GM19397 (cell line): Measurements from ENCODE around the gene MOBP.
"Not testable (repeated sequence)": the region's sequence is repeated elsewhere in the genome, so short reads cannot be mapped to it uniquely, and the experiment has no call there.

Source experiments
- ATAC-seq: cut with Tn5 transposase; IDR thresholded peaks from one replicate; pipeline ENCODE4 v1.9.1; 2021; ENCODE audit warnings: mild to moderate bottlenecking, moderate library complexity; ENCODE audit not compliant: unreplicated experiment

Gene MOBP, protein sequence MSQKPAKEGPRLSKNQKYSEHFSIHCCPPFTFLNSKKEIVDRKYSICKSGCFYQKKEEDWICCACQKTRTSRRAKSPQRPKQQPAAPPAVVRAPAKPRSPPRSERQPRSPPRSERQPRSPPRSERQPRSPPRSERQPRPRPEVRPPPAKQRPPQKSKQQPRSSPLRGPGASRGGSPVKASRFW

DNA sequence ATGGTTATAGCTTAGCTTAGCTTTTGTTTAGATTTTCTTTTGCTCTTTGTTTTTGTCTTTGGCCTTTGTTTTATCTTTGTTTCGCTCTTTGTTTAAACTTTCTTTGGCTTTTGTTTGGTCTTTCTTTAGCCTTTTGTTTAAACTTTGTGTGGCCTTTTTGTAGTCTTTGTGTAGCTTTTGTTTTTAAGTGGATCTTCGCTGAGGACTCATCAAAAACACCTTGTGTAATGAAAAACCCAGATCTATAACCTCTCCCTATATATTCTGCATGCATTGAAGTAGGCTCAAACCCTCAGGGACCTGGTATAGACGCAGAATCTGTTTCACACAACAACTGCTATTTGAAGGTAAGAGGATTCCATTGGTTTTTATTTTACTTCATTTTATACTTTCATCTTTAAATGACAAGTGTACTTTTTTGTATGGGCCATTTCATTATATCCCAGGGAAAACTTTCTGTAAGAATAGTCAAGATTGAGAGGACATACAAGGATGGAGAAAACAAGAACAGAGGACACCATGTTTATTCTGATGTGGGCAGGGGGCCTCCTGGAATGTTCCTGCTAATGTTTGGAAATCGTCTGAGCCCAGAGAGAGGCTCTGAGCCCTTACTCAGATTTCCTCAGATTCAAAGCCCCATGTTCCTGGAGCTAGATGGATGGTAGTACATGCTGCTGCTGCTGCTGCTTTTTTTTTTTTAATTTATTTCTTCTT lies at the start of gene MOBP:
MOBP (plus strand) TSS at position 287 of the 714 bp plus-strand sequence. CDS start 34,390 bp downstream, outside the sequence.
- ATAC-seq: no peak

DNA sequence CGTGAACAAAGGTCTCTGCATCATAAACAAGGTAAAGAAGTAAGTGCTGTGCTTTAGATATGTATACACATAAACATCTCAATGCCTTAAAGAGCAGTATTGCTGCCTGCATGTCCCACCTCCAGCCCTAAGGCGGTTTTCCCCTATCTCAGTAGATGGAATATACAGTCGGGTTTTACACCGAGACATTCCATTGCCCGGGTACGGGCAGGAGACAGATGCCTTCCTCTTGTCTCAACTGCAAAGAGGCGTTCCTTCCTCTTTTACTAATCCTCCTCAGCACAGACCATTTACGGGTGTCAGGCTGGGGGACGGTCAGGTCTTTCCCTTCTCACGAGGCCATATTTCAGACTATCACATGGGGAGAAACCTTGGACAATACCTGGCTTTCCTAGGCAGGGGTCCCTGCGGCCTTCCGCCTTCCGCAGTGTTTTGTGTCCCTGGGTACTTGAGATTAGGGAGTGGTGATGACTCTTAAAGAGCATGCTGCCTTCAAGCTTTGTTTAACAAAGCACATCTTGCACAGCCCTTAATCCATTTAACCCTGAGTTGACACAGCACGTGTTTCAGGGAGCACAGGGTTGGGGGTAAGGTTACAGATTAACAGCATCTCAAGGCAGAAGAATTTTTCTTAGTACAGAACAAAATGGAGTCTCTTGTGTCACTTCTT lies 48.8 kb upstream of the MOBP start:
- not testable (repeated sequence) for ATAC-seq

DNA sequence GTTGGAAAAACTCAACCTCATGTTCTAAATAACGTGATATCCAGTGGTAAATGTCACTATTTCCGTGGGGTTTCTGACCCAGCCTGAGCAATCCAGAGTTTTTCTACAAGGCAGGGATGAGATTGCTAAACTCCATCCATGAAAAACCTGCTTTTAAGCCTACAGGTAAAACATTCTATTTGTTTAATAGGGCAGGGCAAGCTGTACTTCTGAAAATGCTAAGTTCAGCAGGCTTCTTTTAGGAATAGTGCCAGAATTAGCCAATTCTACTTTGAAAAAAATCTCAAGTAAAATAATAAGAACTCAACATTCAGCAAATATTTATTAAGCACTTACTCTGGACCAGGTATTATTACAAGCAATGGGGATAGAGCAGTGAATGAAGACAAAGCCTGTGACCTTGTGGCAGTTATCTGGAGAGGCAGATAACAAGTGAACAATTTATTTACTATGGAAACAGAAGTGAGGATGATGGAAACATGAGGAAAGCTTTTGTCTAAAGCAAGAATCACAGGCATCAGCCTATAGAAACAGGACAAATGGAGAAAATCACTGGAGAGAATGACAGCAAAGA lies 47.7 kb upstream of the MOBP start:
- ATAC-seq: no peak

DNA sequence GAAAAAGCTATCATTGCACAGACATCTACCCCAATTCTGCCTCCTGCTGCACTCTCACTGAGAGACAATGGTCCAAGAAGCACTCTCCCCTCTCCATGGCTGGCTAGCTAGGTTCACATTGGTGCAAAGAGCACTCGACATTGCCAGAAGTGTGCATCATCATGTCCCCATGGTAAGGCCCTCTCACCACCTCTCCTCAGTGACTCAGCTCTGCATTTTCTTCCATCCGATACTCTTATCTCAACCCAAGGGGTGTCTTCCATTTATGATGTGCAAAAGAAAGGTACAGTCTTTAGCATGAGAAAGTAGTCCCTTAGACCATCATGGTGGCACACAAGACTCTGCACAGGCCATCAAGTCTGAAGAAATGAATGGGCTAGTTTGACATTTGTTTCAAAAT lies 46.9 kb upstream of the MOBP start:
- no peak for ATAC-seq

DNA sequence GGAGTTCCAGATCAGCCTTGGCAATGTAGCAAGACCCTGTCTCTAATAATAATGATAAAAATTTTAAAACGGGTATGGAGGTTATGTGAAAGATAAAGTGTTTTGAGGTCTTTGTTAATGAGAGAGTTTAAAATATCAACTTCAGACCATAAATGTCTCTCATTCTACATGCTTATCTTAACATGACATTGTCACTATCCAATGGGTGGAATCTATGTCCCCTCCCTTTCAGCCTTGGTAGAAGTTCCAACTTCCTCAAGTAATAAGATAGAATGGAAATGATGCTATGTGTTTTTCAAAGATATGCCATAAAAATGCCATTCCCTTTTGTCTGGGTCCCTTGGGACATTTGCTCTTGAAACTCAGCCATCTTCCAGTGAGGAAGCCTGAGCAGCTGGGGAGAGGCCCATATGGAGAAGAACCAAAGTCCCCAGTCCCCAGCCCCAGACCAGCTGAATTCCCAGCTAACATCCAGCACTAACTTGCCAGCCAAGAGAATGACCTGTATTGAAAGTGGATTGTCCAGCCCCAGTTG lies 44.0 kb upstream of the MOBP start:
- no peak for ATAC-seq

DNA sequence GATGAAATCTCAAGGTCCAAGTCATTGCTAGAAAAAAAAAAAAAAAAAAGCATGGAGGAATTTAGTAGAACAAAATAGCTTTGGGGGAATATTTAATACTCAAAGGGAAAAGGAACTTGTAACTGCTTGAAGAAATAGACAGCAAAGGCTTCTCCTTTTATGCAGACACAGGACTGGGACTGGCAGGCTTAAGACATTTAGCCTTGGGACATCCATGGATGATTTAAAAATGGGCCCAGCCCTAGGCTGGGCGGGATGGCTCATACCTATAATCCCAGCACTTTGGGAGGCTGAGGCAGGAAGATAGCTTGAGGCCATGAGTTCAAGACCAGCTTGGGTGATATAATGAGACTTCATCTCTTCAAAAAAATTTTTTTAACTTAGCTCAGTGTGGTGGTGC lies 41.2 kb upstream of the MOBP start:
- no peak for ATAC-seq

DNA sequence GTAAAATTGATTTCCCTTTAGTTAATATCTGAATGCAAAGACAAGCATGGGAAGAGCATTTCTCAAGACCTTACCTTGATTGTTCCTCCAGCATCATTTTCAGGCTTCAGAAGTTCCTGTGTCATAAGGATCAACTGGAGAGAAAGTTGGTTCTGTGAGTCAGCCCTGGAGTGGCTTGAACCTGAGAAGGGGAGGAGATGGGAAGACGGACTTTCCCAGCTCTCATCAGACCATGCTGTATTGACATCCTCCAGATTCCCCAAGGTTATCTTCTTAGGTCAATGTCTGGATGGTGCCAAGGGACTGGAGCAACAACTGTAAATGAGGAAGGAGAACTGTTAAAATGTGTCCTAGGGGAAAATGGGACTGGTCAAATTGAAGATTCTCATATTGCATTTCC lies 40.0 kb upstream of the MOBP start:
- no peak for ATAC-seq

DNA sequence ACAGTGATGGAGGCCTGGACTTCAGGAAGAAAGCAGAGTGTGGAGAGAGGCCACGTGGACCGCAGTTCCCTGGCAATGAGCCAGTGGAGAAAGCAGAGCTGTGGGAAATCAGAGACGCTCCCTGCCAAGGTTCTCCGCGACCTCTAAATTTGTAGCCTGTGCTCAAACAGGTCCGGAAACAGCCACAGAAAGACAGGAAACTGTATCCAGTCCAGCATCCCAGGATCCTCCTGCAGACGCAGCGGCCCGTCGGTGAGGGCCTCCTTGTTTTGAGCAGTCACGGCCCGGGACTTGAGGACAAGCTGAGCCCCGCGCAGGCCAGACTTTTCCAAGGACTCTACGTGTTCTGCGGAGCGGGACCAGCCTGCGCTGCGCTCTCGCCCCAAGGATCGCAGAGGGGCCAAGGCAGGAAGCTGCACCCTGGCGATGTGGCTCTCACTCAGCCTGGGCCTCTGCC lies 38.7 kb upstream of the MOBP start:
- ATAC-seq: no peak

DNA sequence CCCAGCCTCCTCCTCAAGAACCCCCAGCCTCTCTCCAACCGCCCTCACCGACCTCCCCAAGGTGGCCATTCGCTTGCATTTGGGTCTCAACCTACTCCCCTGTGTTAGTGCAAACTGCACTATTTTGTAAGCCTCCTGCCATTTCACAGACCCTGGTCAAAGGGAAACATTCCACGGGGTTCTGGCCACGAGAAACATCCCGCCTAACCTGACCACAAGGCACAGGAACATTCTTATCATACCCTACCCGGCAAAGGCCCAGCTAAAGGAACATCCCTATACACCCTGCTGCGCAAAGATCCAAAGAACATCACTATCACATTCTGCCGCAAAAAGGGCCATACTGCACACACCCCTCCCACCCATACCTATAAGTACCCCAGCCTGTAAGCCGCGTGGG lies 38.0 kb upstream of the MOBP start:
- no peak for ATAC-seq

DNA sequence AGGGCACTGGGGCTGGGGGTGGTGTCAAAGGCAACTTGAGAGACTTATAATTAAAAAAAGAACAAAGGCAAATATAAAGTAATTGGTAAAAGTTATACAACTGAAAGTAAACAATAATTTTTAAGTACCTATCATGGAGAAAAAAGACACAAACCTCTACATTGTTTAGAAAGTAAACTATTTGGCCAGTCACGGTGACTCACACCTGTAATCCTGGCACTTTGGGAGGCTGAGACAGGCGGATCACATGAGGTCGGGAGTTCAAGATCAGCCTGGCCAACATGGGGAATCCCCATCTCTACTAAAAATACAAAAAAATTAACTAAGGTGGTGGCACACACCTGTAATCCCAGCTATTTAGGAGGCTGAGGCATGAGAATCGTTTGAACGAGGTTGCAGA lies 35.1 kb upstream of the MOBP start:
- ATAC-seq: no peak

DNA sequence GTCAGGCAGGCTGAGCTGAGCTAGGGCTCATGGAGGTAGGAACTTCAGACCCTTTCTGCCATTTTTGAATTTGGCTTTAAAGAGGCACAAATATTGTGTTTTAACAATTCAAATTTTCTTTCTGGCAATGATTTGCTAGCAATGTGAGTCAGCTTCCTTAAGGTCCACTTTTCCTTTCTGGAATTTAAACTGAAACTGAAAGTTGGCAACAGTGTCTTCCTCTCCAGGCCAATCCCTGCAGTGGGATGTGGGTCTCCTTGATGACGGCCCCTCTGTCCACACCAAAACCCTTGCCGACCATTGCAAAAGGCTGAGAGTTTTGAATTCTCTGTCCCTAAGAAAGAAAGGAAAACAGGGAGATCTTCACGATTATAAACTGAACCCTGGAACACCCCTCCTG lies 33.8 kb upstream of the MOBP start:
- ATAC-seq: no peak

DNA sequence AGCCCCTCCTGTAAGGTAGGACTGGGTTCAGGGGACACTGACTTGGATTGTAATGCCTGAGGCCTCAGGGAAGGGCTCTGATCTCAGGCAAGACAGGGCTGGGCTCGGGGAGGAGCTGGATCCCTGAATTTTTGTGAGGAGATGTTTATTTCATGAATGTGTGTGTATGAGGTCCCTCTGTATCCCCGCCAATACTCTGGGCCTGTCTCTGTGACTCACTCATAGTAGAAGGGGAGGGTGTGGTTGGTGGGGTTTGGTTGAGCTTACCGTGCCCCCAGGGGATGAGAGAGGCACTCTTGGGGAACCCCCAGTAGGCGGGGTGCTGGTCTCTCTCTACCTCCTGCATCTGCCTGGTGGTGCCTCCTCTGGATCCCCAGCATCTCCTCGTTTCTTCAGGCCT lies 32.9 kb upstream of the MOBP start:
- no peak for ATAC-seq

DNA sequence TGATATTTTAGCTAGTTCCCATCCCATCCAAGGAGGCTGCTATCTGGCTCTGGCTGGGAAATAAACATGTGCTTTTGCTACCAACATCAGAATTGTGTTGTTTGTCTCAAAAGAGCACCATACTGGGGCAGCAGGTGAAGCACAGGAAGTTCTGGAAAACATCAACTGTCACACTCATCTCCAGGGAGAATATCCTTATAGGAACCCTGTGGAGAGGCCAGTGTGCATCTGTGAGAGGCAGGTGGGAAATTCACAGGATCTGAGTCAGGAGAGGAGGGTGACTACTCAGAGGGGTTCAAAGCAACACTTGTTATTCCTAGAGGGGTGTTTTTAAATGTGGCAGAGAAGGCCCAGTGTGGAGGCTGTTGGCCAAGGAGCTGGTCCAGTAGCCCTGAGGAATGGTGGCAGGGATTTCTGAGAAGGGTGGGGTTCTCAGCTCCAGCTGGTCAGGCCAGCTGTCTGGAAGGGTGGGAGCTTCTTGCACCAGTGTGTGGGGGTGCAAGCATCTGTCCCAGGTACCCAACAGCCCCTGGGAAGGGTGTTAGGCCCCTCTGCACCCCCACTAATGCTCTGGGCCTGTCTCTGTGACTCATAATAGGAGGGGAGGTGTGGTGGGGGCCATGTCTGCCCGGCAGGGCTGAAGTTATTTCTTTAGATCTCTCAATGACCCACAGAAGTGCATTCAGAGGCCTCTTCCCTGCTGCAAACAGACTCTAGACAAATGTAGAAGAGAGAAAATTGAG lies 32.3 kb upstream of the MOBP start:
- ATAC-seq: no peak

DNA sequence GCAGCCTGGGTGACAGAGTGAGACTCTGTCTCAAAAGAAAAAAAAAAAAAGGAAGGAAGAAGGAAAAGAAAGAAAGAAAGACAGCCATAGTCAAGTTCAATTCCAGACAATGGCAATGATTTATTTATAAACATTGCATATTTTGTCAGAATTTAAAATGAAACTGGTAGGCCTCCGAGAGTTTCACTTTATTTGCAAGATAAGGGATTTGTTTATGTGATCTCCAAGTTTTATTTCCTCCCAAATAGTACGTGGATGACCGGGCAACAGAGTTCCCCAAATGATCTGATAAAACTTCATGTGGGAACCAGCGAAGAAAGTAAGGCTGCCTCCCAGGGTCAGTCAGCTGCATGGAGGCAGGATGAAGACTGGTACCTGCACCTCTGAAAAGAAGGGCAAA lies 28.6 kb upstream of the MOBP start:
- no peak for ATAC-seq

DNA sequence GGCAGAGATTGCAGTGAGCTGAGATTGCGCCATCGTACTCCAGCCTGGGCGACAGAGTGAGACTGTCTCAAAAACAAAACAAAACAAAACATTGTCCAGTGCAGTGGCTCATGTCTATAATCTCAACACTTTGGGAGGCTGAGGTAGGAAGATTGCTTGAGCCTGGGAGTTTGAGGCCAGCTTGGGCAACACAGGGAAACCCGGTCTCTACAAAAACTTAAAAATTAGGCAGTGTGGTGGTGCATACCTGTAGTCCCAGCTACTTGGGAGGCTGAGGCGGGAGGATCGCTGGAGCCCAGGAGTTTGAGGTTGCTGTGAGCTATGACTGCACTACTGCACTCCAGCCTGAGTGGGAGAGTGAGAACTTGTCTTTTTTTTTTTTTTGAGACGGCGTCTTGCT lies 27.2 kb upstream of the MOBP start:
- ATAC-seq: no peak

DNA sequence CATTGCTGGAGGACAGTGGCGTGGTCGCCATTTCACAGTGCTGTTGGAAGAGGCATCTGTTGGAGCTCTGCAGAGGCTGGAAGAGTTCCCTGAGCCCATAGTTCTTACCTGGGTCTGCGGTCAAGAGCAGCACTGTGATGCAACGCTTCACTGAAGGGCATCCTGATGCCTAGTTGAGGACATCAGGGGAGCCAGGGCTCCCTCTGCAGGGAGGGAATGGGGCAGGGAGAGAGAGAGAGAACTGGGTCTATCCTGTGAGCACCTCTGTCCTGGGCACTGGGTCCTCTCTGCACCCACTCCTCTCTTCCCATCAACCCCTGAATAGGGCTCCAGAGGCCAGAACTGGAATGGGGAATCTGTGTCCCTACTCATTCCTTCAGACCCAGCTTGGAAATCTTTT lies 23.9 kb upstream of the MOBP start:
- ATAC-seq: no peak

DNA sequence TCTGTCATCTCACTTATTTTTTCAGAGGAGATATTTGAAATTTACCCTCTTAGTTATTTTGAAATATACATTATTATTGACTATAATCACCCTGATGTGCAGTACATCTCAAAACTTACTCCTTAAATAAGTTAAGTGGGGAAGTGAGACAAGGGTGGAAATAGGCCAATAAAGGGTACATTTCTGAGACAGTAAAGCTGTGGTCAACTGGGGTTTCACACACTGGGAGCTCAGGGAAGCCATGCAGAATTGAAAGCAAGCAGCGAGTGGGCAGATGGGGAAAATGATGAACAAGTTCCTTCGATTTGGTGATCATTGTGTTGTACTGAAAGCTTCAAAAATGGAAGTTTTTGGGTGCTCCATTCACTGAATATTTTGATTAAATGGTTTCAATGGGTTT lies 21.6 kb upstream of the MOBP start:
- ATAC-seq: no peak

DNA sequence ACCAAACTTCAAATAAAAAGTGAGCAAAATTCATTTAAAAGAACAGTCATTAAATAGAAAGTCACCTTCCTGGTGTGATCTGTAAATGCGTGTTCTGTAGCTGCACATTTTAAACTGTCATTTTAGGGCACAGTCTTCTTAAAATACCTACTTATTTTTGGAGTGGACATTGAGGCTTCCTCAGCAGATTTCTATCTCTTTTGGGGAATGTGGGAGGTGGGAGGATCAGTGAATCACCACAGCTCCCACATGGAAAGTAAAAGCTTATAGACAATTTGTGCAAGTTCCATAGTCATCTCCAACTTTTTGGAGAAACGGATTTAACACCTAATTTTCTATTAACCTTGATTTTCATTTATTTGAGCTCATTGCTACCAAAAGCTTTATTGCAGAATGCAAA lies 21.0 kb upstream of the MOBP start:
- ATAC-seq: no peak

DNA sequence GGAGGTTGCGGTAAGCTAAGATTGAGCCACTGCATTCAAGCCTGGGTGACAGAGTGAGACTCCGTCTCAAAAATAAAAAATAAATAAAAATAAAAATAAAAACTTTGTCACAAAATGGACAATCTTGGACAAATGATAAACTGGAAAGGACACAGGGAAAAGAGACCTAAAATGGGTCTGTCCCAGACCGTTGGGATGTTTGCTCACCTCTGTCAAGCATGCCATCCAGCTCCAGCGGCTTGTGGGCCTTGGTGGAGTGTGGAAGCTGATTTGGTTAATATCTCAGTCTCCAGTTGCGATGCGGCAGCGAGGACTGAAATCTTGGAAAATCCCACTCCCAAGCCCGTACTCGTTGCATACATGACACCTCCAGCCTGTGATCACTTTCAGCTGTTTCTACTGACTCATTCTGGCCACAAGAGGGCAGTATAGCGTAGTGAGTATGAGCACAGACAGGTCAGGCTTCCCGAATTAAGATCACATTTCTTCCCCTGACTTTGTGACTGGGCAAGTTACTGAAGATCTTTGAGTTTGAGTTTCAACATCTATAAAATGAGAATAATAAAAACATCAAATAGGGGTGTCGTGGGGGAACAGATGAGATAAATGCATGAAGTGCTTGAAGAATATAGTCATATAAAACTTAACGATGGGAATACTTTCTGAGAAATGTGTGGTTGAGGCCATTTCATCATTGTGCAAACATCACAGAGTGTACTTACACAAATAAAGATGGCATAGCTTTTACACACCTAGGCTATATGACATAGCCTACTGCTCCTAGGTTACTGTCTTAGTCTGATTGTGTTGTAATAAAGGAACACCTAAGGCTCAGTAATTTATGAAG lies 19.6 kb upstream of the MOBP start:
- peak; percentile 70 for ATAC-seq
